B cell (primary cell): ENCODE measurements around the gene PDAP1. TPM values are rescaled to one million over a fixed set of nuclear protein-coding genes. Genes with fewer than 3 reads are reported as not detected.
A peak's percentile ranks its signal among the peaks of the same experiment; 100 is the strongest.

Source experiments
- ATAC-seq: fragments of 200-7000 bp; cut with Tn5 transposase; one replicate; pipeline ENCODE4 v1.10.0; 2021; ENCODE audit warnings: low read depth, mild to moderate bottlenecking, moderate number of reproducible peaks, moderate library complexity
- CTCF ChIA-PET: fragments of 350-600 bp; sonication (Branson Sonifier 250); formaldehyde crosslinking; loops from one replicate; lab custom pipeline; 2021; ENCODE audit warnings: antibody characterized with exemption, inconsistent platforms; lab: Charles Lee
- POLR2A ChIA-PET: fragments of 350-600 bp; sonication (Branson Sonifier 250); formaldehyde crosslinking; loops from one replicate; lab custom pipeline; 2021; ENCODE audit warnings: antibody characterized with exemption; lab: Charles Lee
- DNase-seq: peaks from one replicate; pipeline ENCODE4 v3.0.0; 2013
- H2AFZ ChIP-seq: 2 replicates; pipeline ENCODE4 v1.6.1; 2012; ENCODE audit warnings: mild to moderate bottlenecking, low read depth, low read length; ENCODE audit not compliant: insufficient read depth, poor library complexity, severe bottlenecking
- H3K27ac ChIP-seq, 2 donors: 1 replicate in 1 of 2; 2 replicates in 1 of 2; pipeline ENCODE4 v1.5.1; 2012 to 2013; ENCODE audit warnings: low read length in 2 of 2, mild to moderate bottlenecking in 2 of 2, moderate library complexity in 1 of 2
- H3K27me3 ChIP-seq, 4 experiments: fragments of 200-600 bp in 1 of 4; sonication (generic) in 1 of 4; replicated peaks in 1 of 4; 1 replicate in 2 of 4; 2 replicates in 2 of 4; pipeline versions ENCODE4 v1.6.1 to v1.7.0; 2013 to 2016; ENCODE audit warnings: low read length in 3 of 4, mild to moderate bottlenecking in 2 of 4, mixed read lengths in 1 of 4, moderate library complexity in 1 of 4; ENCODE audit not compliant: insufficient read depth in 4 of 4, control insufficient read depth in 3 of 4; ENCODE audit errors: control extremely low read depth in 1 of 4
- H3K36me3 ChIP-seq, 2 experiments: replicated peaks in 1 of 2; 1 replicate in 1 of 2; 2 replicates in 1 of 2; pipeline versions ENCODE4 v1.6.1 to v1.7.1; 2013; ENCODE audit warnings: low read length in 1 of 2; ENCODE audit not compliant: insufficient read depth in 2 of 2, control insufficient read depth in 1 of 2; ENCODE audit errors: control extremely low read depth in 1 of 2, extremely low read depth in 1 of 2
- H3K4me1 ChIP-seq, 2 donors: fragments of 200-600 bp in 1 of 2; sonication (generic) in 1 of 2; 1 replicate in 1 of 2; 2 replicates in 1 of 2; pipeline versions ENCODE4 v1.5.1 to v1.6.1; 2013 to 2017; ENCODE audit warnings: low read length in 2 of 2; ENCODE audit not compliant: control insufficient read depth in 2 of 2, insufficient read depth in 2 of 2
- H3K4me2 ChIP-seq: replicated peaks from 2 replicates; pipeline ENCODE3; 2012; ENCODE audit warnings: mild to moderate bottlenecking, low read depth, low read length; ENCODE audit not compliant: poor library complexity, severe bottlenecking
- H3K4me3 ChIP-seq, 5 experiments: fragments of 200-600 bp in 1 of 5; sonication (generic) in 1 of 5; 1 replicate in 3 of 5; 2 replicates in 2 of 5; pipeline versions ENCODE4 v1.5.1 to v1.7.0; 2011 to 2016; ENCODE audit warnings: low read length in 4 of 5, mild to moderate bottlenecking in 4 of 5, low read depth in 2 of 5, control low read depth in 1 of 5, moderate library complexity in 1 of 5; ENCODE audit not compliant: insufficient read depth in 1 of 5; ENCODE audit errors: control extremely low read depth in 1 of 5, extremely low read depth in 1 of 5
- H3K79me2 ChIP-seq: fragments of 200-600 bp; sonication (generic); one replicate; pipeline ENCODE4 v1.6.0; 2016; ENCODE audit warnings: low read length; ENCODE audit not compliant: control insufficient read depth, insufficient read depth
- H3K9ac ChIP-seq: fragments of 200-600 bp; sonication (generic); 2 replicates; pipeline ENCODE4 v1.6.1; 2017; ENCODE audit warnings: mild to moderate bottlenecking, low read length, moderate library complexity
- H3K9me3 ChIP-seq, 3 donors: one replicate each; pipeline versions ENCODE4 v1.6.1 to v1.7.1; 2013; ENCODE audit warnings: low read length in 2 of 3; ENCODE audit not compliant: control insufficient read depth in 2 of 3, insufficient read depth in 1 of 3; ENCODE audit errors: control extremely low read depth in 1 of 3
- H4K20me1 ChIP-seq: 2 replicates; pipeline ENCODE4 v1.6.0; 2012; ENCODE audit warnings: mild to moderate bottlenecking, low read length; ENCODE audit not compliant: insufficient read depth, control insufficient read depth, poor library complexity, severe bottlenecking
- H3K27ac Mint-ChIP-seq: one replicate; pipeline ENCODE4 v1.8.0; 2021; ENCODE audit warnings: mixed read lengths
- H3K27me3 Mint-ChIP-seq: one replicate; pipeline ENCODE4 v1.8.0; 2021; ENCODE audit warnings: mixed read lengths
- H3K4me1 Mint-ChIP-seq: one replicate; pipeline ENCODE4 v1.8.0; 2021; ENCODE audit warnings: mixed read lengths
- H3K4me3 Mint-ChIP-seq: one replicate; pipeline ENCODE4 v1.8.0; 2021; ENCODE audit warnings: mixed read lengths
- H3K9me3 Mint-ChIP-seq: one replicate; pipeline ENCODE4 v1.8.0; 2022; ENCODE audit warnings: mixed read lengths; ENCODE audit not compliant: insufficient read depth
- EZH2 ChIP-seq: IDR thresholded peaks from 2 replicates; pipeline ENCODE4 v1.6.1; 2012; ENCODE audit warnings: borderline replicate concordance, low read depth, mild to moderate bottlenecking, moderate library complexity, low read length; ENCODE audit not compliant: insufficient read depth, poor library complexity, severe bottlenecking
- WGBS: methylation state at CpG from one replicate; pipeline ENCODE4 v1.1.5; 2013; ENCODE audit warnings: missing lambda C conversion rate; ENCODE audit not compliant: insufficient coverage; 5-methylcytosine and 5-hydroxymethylcytosine counted together
- intact Hi-C: fragments of 100-400 bp; cut with micrococcal nuclease; formaldehyde crosslinking; loops from one replicate; pipeline ENCODE4 v1.10.0; 2022
- polyA plus RNA-seq: library from polyadenylated mRNA; depleted of rRNA; stranded (reverse); fragments of >200 nt; gene quantifications from 2 replicates; pipeline ENCODE4 v1.2.3, GENCODE V29; 2012
- total RNA-seq, 2 donors: library from RNA; stranded (reverse); fragments of 120-200 nt in 1 of 2; gene quantifications; 1 replicate in 1 of 2; 2 replicates in 1 of 2; pipeline versions ENCODE4 v1.2.3 to v1.2.4, GENCODE V29; 2013 to 2022
- TF ChIP-seq, protein P1 (sequence below): fragments of 200-600 bp; IDR thresholded peaks from one replicate; pipeline ENCODE4 v1.8.0; 2022; ENCODE audit warnings: antibody characterized with exemption, mild to moderate bottlenecking

Gene PDAP1
- total and polyA plus RNA-seq, 2 donors (not counting 1 experiment from before 2014, with no cell fraction given) = 19.2 to 60.4 TPM

DNA sequence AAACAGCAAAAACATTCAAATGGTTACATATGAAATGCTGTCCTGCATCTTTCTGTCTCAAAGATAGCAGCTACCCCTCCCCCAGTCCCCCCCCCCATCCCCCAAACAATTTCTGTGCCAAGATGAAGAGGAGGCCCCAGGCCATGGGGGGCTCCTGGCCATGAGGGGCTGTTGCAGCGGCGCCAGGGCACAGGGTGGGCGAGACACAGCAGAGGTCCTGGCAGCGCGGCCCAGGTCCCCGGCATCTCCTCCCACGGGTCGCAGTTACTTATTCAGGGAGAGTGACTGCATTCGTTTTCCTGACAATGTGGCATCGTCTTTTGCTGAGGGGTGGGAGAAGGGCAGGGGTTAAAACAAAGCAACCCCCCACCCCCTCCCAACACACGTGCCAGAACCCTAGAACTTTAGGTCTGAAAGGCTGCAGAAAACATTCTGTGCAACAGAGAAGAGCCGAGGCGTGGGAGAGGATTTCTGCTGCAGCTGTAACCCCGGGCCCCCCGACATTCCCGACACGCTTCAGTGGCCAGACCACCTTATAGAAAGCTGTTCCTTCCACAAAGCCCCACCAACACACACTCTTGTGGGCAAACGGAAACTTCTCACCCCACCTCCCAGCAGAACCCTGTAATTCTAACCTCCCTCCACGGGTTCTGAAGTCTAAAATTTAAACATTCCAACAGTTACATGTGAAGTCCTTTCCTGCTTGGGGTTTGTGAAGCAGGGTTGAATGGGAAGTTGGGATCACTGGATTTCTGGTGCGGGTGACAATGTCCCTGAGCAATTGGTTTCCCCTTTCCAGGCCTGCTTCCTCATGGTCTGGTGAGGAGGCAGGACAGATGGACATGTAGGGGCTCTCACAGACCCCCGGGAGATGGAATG lies 11.7 kb downstream of the PDAP1 start:
- H3K9ac ChIP-seq = no peak overlapping the region
- no peaks in the 10 kb centered on the region for H3K9me3 Mint-ChIP-seq
- no peak overlapping the region for H3K4me3 ChIP-seq
- ATAC-seq (no peak), DNase-seq (no peak)
- ChIA-PET CTCF (interaction anchor here (1.1 kb wide), 1 partner anchor 31 kb away, joined by 3 read pairs; no protein-coding TSS in a partner anchor), POLR2A (no interaction called here)
- H3K27ac Mint-ChIP-seq = peak overlapping the region; percentile 37
- TF ChIP-seq, protein P1, sequence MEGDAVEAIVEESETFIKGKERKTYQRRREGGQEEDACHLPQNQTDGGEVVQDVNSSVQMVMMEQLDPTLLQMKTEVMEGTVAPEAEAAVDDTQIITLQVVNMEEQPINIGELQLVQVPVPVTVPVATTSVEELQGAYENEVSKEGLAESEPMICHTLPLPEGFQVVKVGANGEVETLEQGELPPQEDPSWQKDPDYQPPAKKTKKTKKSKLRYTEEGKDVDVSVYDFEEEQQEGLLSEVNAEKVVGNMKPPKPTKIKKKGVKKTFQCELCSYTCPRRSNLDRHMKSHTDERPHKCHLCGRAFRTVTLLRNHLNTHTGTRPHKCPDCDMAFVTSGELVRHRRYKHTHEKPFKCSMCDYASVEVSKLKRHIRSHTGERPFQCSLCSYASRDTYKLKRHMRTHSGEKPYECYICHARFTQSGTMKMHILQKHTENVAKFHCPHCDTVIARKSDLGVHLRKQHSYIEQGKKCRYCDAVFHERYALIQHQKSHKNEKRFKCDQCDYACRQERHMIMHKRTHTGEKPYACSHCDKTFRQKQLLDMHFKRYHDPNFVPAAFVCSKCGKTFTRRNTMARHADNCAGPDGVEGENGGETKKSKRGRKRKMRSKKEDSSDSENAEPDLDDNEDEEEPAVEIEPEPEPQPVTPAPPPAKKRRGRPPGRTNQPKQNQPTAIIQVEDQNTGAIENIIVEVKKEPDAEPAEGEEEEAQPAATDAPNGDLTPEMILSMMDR = no peak
- TF ChIP-seq EZH2 = no peak
- H3K79me2 ChIP-seq = peaks cover 20% of the 10 kb centered on the region
- H4K20me1 ChIP-seq = peaks cover 88% of the 10 kb centered on the region
- peaks cover 20% of the 10 kb centered on the region for H3K4me1 Mint-ChIP-seq
- peaks cover 7 to 70% of the 10 kb centered on the region in 2 experiments for H3K36me3 ChIP-seq
- no peak overlapping the region for H3K27ac ChIP-seq
- WGBS = 83% methylated on average over 9 of the region's 21 CpGs
- H3K9me3 ChIP-seq = no peaks in the 10 kb centered on the region
- H3K4me1 ChIP-seq = peaks cover 12 to 20% of the 10 kb centered on the region in 2 donors
- no peaks in the 10 kb centered on the region for H3K27me3 ChIP-seq
- H3K27me3 Mint-ChIP-seq = no peaks in the 10 kb centered on the region
- no peak overlapping the region for H3K4me2 ChIP-seq
- no peak overlapping the region for H3K4me3 Mint-ChIP-seq
- intact Hi-C loops = no loop called here
- no peak overlapping the region for H2AFZ ChIP-seq
